Measurements from ENCODE around the gene TTLL12.

The TTLL12 gene

DNA sequence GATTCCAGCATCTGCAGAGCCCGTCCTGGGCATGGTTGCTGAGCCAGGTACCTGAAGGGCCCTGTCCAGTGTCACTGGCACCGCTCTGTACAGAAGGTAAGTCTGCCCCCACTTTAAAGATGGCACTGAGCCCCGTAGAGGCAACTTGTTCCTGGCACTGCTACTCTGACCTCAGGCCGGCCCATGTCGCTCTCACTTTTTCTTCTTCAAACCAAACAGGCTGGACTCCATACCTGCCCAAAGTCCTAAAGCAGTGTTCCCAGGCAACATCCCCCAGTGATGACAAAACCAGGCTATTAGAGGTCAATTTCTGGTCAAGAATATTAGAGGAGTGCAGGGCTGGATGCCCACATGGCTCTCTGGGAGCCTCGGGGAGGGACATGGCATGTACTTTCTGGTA is 46.6 kb upstream of the TTLL12 start:
- H3K4me2 ChIP-seq (ENCODE audit: low read length), result no peak overlapping the region
- no peaks in the 10 kb centered on the region for H4K20me1 ChIP-seq (ENCODE audit: control insufficient read depth, insufficient read depth, low read depth, low read length)
- H3K27ac ChIP-seq (ENCODE audit: low read depth, low read length), result no peak overlapping the region
- no peaks in the 10 kb centered on the region for H3K79me2 ChIP-seq (ENCODE audit: control insufficient read depth, low read length)
- H3K27me3 ChIP-seq (ENCODE audit: control insufficient read depth, low read length), result no peaks in the 10 kb centered on the region
- no peaks in the 10 kb centered on the region for H3K4me1 ChIP-seq (ENCODE audit: control insufficient read depth, low read length)
- H3K4me3 ChIP-seq (ENCODE audit: low read length), result no peak overlapping the region
- TF ChIP-seq EZH2phosphoT487 (IDR thresholded peaks at IDR 0.05; ENCODE audit: borderline replicate concordance, low read length), result no peak
- TF ChIP-seq, protein P1, sequence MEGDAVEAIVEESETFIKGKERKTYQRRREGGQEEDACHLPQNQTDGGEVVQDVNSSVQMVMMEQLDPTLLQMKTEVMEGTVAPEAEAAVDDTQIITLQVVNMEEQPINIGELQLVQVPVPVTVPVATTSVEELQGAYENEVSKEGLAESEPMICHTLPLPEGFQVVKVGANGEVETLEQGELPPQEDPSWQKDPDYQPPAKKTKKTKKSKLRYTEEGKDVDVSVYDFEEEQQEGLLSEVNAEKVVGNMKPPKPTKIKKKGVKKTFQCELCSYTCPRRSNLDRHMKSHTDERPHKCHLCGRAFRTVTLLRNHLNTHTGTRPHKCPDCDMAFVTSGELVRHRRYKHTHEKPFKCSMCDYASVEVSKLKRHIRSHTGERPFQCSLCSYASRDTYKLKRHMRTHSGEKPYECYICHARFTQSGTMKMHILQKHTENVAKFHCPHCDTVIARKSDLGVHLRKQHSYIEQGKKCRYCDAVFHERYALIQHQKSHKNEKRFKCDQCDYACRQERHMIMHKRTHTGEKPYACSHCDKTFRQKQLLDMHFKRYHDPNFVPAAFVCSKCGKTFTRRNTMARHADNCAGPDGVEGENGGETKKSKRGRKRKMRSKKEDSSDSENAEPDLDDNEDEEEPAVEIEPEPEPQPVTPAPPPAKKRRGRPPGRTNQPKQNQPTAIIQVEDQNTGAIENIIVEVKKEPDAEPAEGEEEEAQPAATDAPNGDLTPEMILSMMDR (IDR thresholded peaks at IDR 0.05; ENCODE audit: low read depth, low read length, poor library complexity, severe bottlenecking), result no peak
- H3F3A ChIP-seq (ENCODE audit: control insufficient read depth, insufficient read depth), result no peaks in the 10 kb centered on the region
- H3K36me3 ChIP-seq (ENCODE audit: control insufficient read depth, low read length), result no peaks in the 10 kb centered on the region
- H3K9me2 ChIP-seq (replicated peaks; ENCODE audit: control insufficient read depth, low read length), result no peaks in the 10 kb centered on the region
- no peaks in the 10 kb centered on the region for H3K9me3 ChIP-seq (ENCODE audit: control insufficient read depth, insufficient read depth, low read length)

DNA sequence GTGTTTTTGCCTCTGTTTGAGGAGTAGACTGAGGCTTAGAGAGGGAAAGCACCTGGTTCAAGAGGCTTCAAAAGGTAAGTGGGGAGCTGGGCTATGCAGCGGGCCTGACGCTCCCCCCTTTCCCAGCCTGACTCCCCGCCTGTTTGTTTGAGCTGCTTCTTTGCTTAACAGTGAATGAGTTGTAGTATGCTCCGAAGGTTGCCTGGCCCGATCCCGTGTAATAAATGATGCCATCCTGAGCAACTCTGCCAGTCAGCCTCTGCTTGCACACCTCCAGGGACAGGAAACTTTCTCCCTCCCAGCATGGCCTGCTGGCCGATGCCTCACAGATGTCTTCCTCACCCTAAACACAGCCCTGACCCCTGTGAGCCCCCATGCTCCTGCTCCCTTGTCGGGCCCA is 45.5 kb upstream of the TTLL12 start:
- no peak for TF ChIP-seq EZH2phosphoT487 (IDR thresholded peaks at IDR 0.05; ENCODE audit: borderline replicate concordance, low read length)
- TF ChIP-seq, protein P1 (IDR thresholded peaks at IDR 0.05; ENCODE audit: low read depth, low read length, poor library complexity, severe bottlenecking), result no peak
- no peaks in the 10 kb centered on the region for H3K9me2 ChIP-seq (replicated peaks; ENCODE audit: control insufficient read depth, low read length)
- no peaks in the 10 kb centered on the region for H3K4me1 ChIP-seq (ENCODE audit: control insufficient read depth, low read length)
- no peak overlapping the region for H3K4me3 ChIP-seq (ENCODE audit: low read length)
- H3K36me3 ChIP-seq (ENCODE audit: control insufficient read depth, low read length), result no peaks in the 10 kb centered on the region
- H4K20me1 ChIP-seq (ENCODE audit: control insufficient read depth, insufficient read depth, low read depth, low read length), result no peaks in the 10 kb centered on the region
- no peaks in the 10 kb centered on the region for H3K27me3 ChIP-seq (ENCODE audit: control insufficient read depth, low read length)
- H3K4me2 ChIP-seq (ENCODE audit: low read length), result no peak overlapping the region
- H3K79me2 ChIP-seq (ENCODE audit: control insufficient read depth, low read length), result no peaks in the 10 kb centered on the region
- no peaks in the 10 kb centered on the region for H3K9me3 ChIP-seq (ENCODE audit: control insufficient read depth, insufficient read depth, low read length)
- no peak overlapping the region for H3K27ac ChIP-seq (ENCODE audit: low read depth, low read length)
- no peaks in the 10 kb centered on the region for H3F3A ChIP-seq (ENCODE audit: control insufficient read depth, insufficient read depth)

DNA sequence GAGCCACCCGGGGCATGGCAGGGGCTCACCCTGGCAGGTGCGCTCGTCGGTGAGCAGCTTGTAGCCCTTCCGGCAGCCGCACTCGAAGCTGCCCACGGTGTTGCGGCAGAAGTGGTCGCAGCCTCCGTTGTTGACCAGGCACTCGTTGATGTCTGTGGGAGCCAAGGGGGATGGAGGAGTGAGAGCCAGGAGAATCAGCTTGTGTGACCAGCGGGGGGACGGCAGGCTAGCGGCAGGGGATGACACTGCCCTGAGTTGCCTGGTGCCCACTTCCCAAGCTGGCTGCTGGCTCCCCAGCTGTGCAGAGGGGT is 44.7 kb upstream of the TTLL12 start:
- Histone ChIP-seq H3F3A (ENCODE audit: control insufficient read depth, insufficient read depth) (no peaks in the 10 kb centered on the region), H4K20me1 (ENCODE audit: control insufficient read depth, insufficient read depth, low read depth, low read length) (no peaks in the 10 kb centered on the region), H3K4me1 (ENCODE audit: control insufficient read depth, low read length) (no peaks in the 10 kb centered on the region), H3K4me2 (ENCODE audit: low read length) (no peak overlapping the region), H3K9me3 (ENCODE audit: control insufficient read depth, insufficient read depth, low read length) (no peaks in the 10 kb centered on the region), H3K79me2 (ENCODE audit: control insufficient read depth, low read length) (no peaks in the 10 kb centered on the region), H3K4me3 (ENCODE audit: low read length) (no peak overlapping the region), H3K27me3 (ENCODE audit: control insufficient read depth, low read length) (no peaks in the 10 kb centered on the region), H3K36me3 (ENCODE audit: control insufficient read depth, low read length) (no peaks in the 10 kb centered on the region), H3K9me2 (replicated peaks; ENCODE audit: control insufficient read depth, low read length) (no peaks in the 10 kb centered on the region), H3K27ac (ENCODE audit: low read depth, low read length) (no peak overlapping the region)
- TF ChIP-seq EZH2phosphoT487 (IDR thresholded peaks at IDR 0.05; ENCODE audit: borderline replicate concordance, low read length), result no peak
- TF ChIP-seq, protein P1 (IDR thresholded peaks at IDR 0.05; ENCODE audit: low read depth, low read length, poor library complexity, severe bottlenecking), result no peak
